OCI-LY1 (cell line): ENCODE data around the gene HAPLN1.
A peak's percentile ranks its signal among the peaks of the same experiment; 100 is the strongest.
"Not testable (repeated sequence)": the region's sequence is repeated elsewhere in the genome, so short reads cannot be mapped to it uniquely, and the experiment has no call there.

Experiments
- H2AFZ ChIP-seq: fragments of 200-600 bp; sonication (generic), shearing (Covaris generic); 2 replicates; pipeline ENCODE4 v1.6.0; 2014; ENCODE audit warnings: antibody characterized with exemption, mild to moderate bottlenecking, low read length
- H3F3A ChIP-seq: fragments of 200-600 bp; sonication (generic), shearing (Covaris generic); 2 replicates; pipeline ENCODE4 v1.6.0; 2014; ENCODE audit warnings: mild to moderate bottlenecking, antibody characterized with exemption, low read length, moderate library complexity; ENCODE audit not compliant: insufficient read depth
- H3K27ac ChIP-seq: fragments of 200-600 bp; sonication (generic); 2 replicates; pipeline ENCODE4 v1.5.1; 2014; ENCODE audit warnings: low read length, mixed run types, mild to moderate bottlenecking, low read depth; ENCODE audit not compliant: poor library complexity, severe bottlenecking
- H3K27me3 ChIP-seq: fragments of 200-600 bp; sonication (generic); 2 replicates; pipeline ENCODE4 v1.6.0; 2014; ENCODE audit warnings: antibody characterized with exemption, mild to moderate bottlenecking, low read length, moderate library complexity; ENCODE audit not compliant: insufficient read depth
- H3K36me3 ChIP-seq: fragments of 200-600 bp; sonication (generic); 2 replicates; pipeline ENCODE4 v1.6.1; 2014; ENCODE audit warnings: mild to moderate bottlenecking, antibody characterized with exemption, low read length, moderate library complexity, mixed read lengths; ENCODE audit not compliant: insufficient read depth
- H3K4me1 ChIP-seq: fragments of 200-600 bp; sonication (generic); 2 replicates; pipeline ENCODE4 v1.5.1; 2014; ENCODE audit warnings: mild to moderate bottlenecking, low read length, moderate library complexity; ENCODE audit not compliant: insufficient read depth, severe bottlenecking
- H3K4me2 ChIP-seq: fragments of 200-600 bp; sonication (generic), shearing (Covaris generic); 2 replicates; pipeline ENCODE4 v1.6.1; 2014; ENCODE audit warnings: low read length
- H3K4me3 ChIP-seq: fragments of 200-600 bp; sonication (generic); 2 replicates; pipeline ENCODE4 v1.5.1; 2014; ENCODE audit warnings: low read length, low read depth, mild to moderate bottlenecking, mixed read lengths; ENCODE audit not compliant: poor library complexity, severe bottlenecking
- H3K79me2 ChIP-seq: fragments of 200-600 bp; shearing (Covaris generic); 2 replicates; pipeline ENCODE4 v1.6.1; 2016; ENCODE audit warnings: mixed run types, low read length, mixed read lengths; ENCODE audit not compliant: insufficient read depth
- H3K9ac ChIP-seq: fragments of 200-600 bp; sonication (generic), shearing (Covaris generic); 2 replicates; pipeline ENCODE4 v1.6.1; 2014; ENCODE audit warnings: mild to moderate bottlenecking, low read length, mixed read lengths
- H3K9me2 ChIP-seq: fragments of 200-600 bp; sonication (generic), shearing (Covaris generic); 2 replicates; pipeline ENCODE4 v1.6.1; 2014; ENCODE audit warnings: low read depth, mild to moderate bottlenecking, low read length, mixed read lengths
- H3K9me3 ChIP-seq: fragments of 200-600 bp; shearing (Covaris generic); 2 replicates; pipeline ENCODE4 v1.6.1; 2014; ENCODE audit warnings: low read length, mixed read lengths
- H4K20me1 ChIP-seq: fragments of 200-600 bp; sonication (generic), shearing (Covaris generic); 2 replicates; pipeline ENCODE4 v1.6.0; 2016; ENCODE audit warnings: mild to moderate bottlenecking, low read length; ENCODE audit not compliant: insufficient read depth
- CTCF ChIP-seq: fragments of 200-600 bp; sonication (generic), shearing (Covaris generic); IDR thresholded peaks from 2 replicates; pipeline ENCODE4 v1.5.1; 2017; ENCODE audit warnings: mild to moderate bottlenecking, antibody characterized with exemption, low read length, moderate library complexity, mixed read lengths
- EZH2 ChIP-seq: fragments of 200-600 bp; sonication (generic), shearing (Covaris generic); IDR thresholded peaks from 2 replicates; pipeline ENCODE4 v1.8.0; 2017; ENCODE audit warnings: borderline replicate concordance, mixed run types, mild to moderate bottlenecking, antibody characterized with exemption, low read length, moderate library complexity, mixed read lengths

Gene HAPLN1

GRCh38 chr5:83741571-83741970 is 20.9 kb upstream of the HAPLN1 start:
- Histone ChIP-seq H3K9me2 (no peaks in the 10 kb centered on the region), H3K4me1 (peaks cover 25% of the 10 kb centered on the region), H3F3A (no peaks in the 10 kb centered on the region), H3K79me2 (no peaks in the 10 kb centered on the region), H3K27me3 (no peaks in the 10 kb centered on the region), H4K20me1 (no peaks in the 10 kb centered on the region), H3K4me3 (no peak overlapping the region), H3K9me3 (no peaks in the 10 kb centered on the region), H3K27ac (no peak overlapping the region), H3K4me2 (no peak overlapping the region), H2AFZ (no peak overlapping the region), H3K9ac (no peak overlapping the region), H3K36me3 (no peaks in the 10 kb centered on the region)
- TF ChIP-seq CTCF (no peak), EZH2 (no peak)

GRCh38 chr5:83740741-83741140 is 20.1 kb upstream of the HAPLN1 start:
- no peak overlapping the region for H3K9ac ChIP-seq
- no peaks in the 10 kb centered on the region for H3K36me3 ChIP-seq
- H3K4me2 ChIP-seq = no peak overlapping the region
- H3K4me1 ChIP-seq = peaks cover 25% of the 10 kb centered on the region
- H3K79me2 ChIP-seq = no peaks in the 10 kb centered on the region
- H3K4me3 ChIP-seq = no peak overlapping the region
- H3F3A ChIP-seq = no peaks in the 10 kb centered on the region
- no peaks in the 10 kb centered on the region for H4K20me1 ChIP-seq
- no peak for TF ChIP-seq EZH2
- TF ChIP-seq CTCF = no peak
- no peaks in the 10 kb centered on the region for H3K9me3 ChIP-seq
- no peaks in the 10 kb centered on the region for H3K27me3 ChIP-seq
- H2AFZ ChIP-seq = no peak overlapping the region
- no peaks in the 10 kb centered on the region for H3K9me2 ChIP-seq
- peak overlapping the region; percentile 30 for H3K27ac ChIP-seq

GRCh38 chr5:83736169-83736568 is 15.5 kb upstream of the HAPLN1 start:
- not testable (repeated sequence) for H3K4me3 ChIP-seq, H3K79me2 ChIP-seq, H3K9me3 ChIP-seq, H2AFZ ChIP-seq, H3F3A ChIP-seq, H3K9me2 ChIP-seq, H3K27ac ChIP-seq, H3K4me2 ChIP-seq, H4K20me1 ChIP-seq, H3K36me3 ChIP-seq, H3K9ac ChIP-seq, H3K27me3 ChIP-seq
- H3K4me1 ChIP-seq = peaks cover 20% of the 10 kb centered on the region

GRCh38 chr5:83735058-83735457 is 14.4 kb upstream of the HAPLN1 start:
- H3K4me2 ChIP-seq, H3K9me2 ChIP-seq, H4K20me1 ChIP-seq, H3F3A ChIP-seq, H3K27ac ChIP-seq, H3K27me3 ChIP-seq, H3K9ac ChIP-seq, H3K79me2 ChIP-seq, H3K36me3 ChIP-seq, H3K4me3 ChIP-seq, H3K9me3 ChIP-seq, H2AFZ ChIP-seq: not testable (repeated sequence)
- peaks cover 10% of the 10 kb centered on the region for H3K4me1 ChIP-seq
